GM19193 (cell line): ENCODE measurements around the gene GPC3.

Experiments used
- POLR2A ChIP-seq: IDR thresholded peaks from 4 replicates; pipeline ENCODE4 v1.6.1; 2011; ENCODE audit not compliant: insufficient read depth, insufficient read length; ENCODE audit errors: extremely low read depth

The GPC3 gene

GRCh38 chrX:133834771-133835170, 150.6 kb downstream of the GPC3 start:
- no peak for TF ChIP-seq POLR2A

GRCh38 chrX:133819546-133819945, 165.8 kb downstream of the GPC3 start:
- TF ChIP-seq POLR2A = no peak

GRCh38 chrX:133818019-133818418, 167.4 kb downstream of the GPC3 start:
- TF ChIP-seq POLR2A = no peak

- TF ChIP-seq POLR2A = no peak
Measured at GRCh38 chrX:133815496-133815895, 169.9 kb downstream of the GPC3 start.

- TF ChIP-seq POLR2A = no peak
Measured at GRCh38 chrX:133813971-133814370, 171.4 kb downstream of the GPC3 start.

GRCh38 chrX:133812402-133812801, 173.0 kb downstream of the GPC3 start:
- TF ChIP-seq POLR2A = no peak

GRCh38 chrX:133810925-133811324, 174.5 kb downstream of the GPC3 start:
- TF ChIP-seq POLR2A = no peak

GRCh38 chrX:133804072-133804471, 181.3 kb downstream of the GPC3 start:
- no peak for TF ChIP-seq POLR2A

- TF ChIP-seq POLR2A = no peak
Measured at GRCh38 chrX:133796282-133796681, 189.1 kb downstream of the GPC3 start.

- no peak for TF ChIP-seq POLR2A
Measured at GRCh38 chrX:133794126-133794525, 191.3 kb downstream of the GPC3 start.

- TF ChIP-seq POLR2A = no peak
Measured at GRCh38 chrX:133793626-133794025, 191.8 kb downstream of the GPC3 start.

- TF ChIP-seq POLR2A = no peak
Measured at GRCh38 chrX:133792198-133792953, 193.0 kb downstream of the GPC3 start.

GRCh38 chrX:133789829-133790228, 195.6 kb downstream of the GPC3 start:
- TF ChIP-seq POLR2A = no peak

GRCh38 chrX:133786382-133786781, 199.0 kb downstream of the GPC3 start:
- TF ChIP-seq POLR2A = no peak

GRCh38 chrX:133783274-133783673, 202.1 kb downstream of the GPC3 start:
- TF ChIP-seq POLR2A = no peak

- no peak for TF ChIP-seq POLR2A
Measured at GRCh38 chrX:133781174-133781573, 204.2 kb downstream of the GPC3 start.

GRCh38 chrX:133776072-133776471, 209.3 kb downstream of the GPC3 start:
- TF ChIP-seq POLR2A = no peak
